Stimulated activated CD8-positive, alpha-beta memory T cell treated with anti-CD3 and anti-CD28 coated beads, Interleukin-7, amount 100 ng/mL, for 1 hour (primary cell): Measurements from ENCODE around the gene PTDSS2.
"Not testable (repeated sequence)": the region's sequence is repeated elsewhere in the genome, so short reads cannot be mapped to it uniquely, and the experiment has no call there.

Experiments used
- DNase-seq, 2 donors: peaks; one replicate each; pipeline ENCODE4 v3.0.0-alpha.2; 2020; ENCODE audit warnings: low read depth in 2 of 2

Gene PTDSS2

GRCh38 chr11:431921-432320 is 18.2 kb upstream of the PTDSS2 start:
- DNase-seq = no peak

- DNase-seq = no peak
Observed at GRCh38 chr11:432501-433100, 17.5 kb upstream of the PTDSS2 start.

- DNase-seq = no peak
Observed at GRCh38 chr11:433111-433510, 17.0 kb upstream of the PTDSS2 start.

GRCh38 chr11:433641-434040 is 16.4 kb upstream of the PTDSS2 start:
- DNase-seq = no peak

GRCh38 chr11:434496-434895 is 15.6 kb upstream of the PTDSS2 start:
- DNase-seq = no peak

GRCh38 chr11:434999-435740 is 14.9 kb upstream of the PTDSS2 start:
- DNase-seq = not testable (repeated sequence)

- DNase-seq = no peak
Observed at GRCh38 chr11:437228-437870, 12.7 kb upstream of the PTDSS2 start.

GRCh38 chr11:438101-438844 is 11.8 kb upstream of the PTDSS2 start:
- no peak for DNase-seq

- no peak for DNase-seq
Observed at GRCh38 chr11:439315-440064, 10.6 kb upstream of the PTDSS2 start.

GRCh38 chr11:440065-441042 is 9.7 kb upstream of the PTDSS2 start:
- DNase-seq = no peak

GRCh38 chr11:441043-441417 is 9.0 kb upstream of the PTDSS2 start:
- DNase-seq = no peak

- DNase-seq = no peak
Observed at GRCh38 chr11:441418-442274, 8.4 kb upstream of the PTDSS2 start, which contains the start of gene ANO9. Gene ANO9 (minus strand): TSS chr11:442011. CDS start chr11:441926, 85 bp downstream.

GRCh38 chr11:442611-443081 is 7.4 kb upstream of the PTDSS2 start:
- no peak for DNase-seq

GRCh38 chr11:443542-444199 is 6.4 kb upstream of the PTDSS2 start:
- DNase-seq = no peak

- no peak for DNase-seq
Observed at GRCh38 chr11:444396-445144, 5.5 kb upstream of the PTDSS2 start.

GRCh38 chr11:445765-446588 is 4.1 kb upstream of the PTDSS2 start:
- DNase-seq = no peak

- DNase-seq = no peak
Observed at GRCh38 chr11:446891-447290, 3.2 kb upstream of the PTDSS2 start.
